Measurements from ENCODE around the gene ATP11B.

- TF ChIP-seq, protein P1, sequence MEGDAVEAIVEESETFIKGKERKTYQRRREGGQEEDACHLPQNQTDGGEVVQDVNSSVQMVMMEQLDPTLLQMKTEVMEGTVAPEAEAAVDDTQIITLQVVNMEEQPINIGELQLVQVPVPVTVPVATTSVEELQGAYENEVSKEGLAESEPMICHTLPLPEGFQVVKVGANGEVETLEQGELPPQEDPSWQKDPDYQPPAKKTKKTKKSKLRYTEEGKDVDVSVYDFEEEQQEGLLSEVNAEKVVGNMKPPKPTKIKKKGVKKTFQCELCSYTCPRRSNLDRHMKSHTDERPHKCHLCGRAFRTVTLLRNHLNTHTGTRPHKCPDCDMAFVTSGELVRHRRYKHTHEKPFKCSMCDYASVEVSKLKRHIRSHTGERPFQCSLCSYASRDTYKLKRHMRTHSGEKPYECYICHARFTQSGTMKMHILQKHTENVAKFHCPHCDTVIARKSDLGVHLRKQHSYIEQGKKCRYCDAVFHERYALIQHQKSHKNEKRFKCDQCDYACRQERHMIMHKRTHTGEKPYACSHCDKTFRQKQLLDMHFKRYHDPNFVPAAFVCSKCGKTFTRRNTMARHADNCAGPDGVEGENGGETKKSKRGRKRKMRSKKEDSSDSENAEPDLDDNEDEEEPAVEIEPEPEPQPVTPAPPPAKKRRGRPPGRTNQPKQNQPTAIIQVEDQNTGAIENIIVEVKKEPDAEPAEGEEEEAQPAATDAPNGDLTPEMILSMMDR (conservative IDR thresholded peaks at IDR 0.05; ENCODE audit: low read depth in 2 of 2): no peak
- no peak for TF ChIP-seq CREB1 (CRISPR knock-in tag; IDR thresholded peaks at IDR 0.05; ENCODE audit: low read depth)
- no peak for TF ChIP-seq REST (IDR thresholded peaks at IDR 0.05; ENCODE audit: unreplicated experiment)
- no peak for TF ChIP-seq EZH2 (IDR thresholded peaks at IDR 0.05; ENCODE audit: low read depth, unreplicated experiment)
- TF ChIP-seq POLR2AphosphoS5 (IDR thresholded peaks at IDR 0.05; ENCODE audit: low read depth): no peak
- no peak for TF ChIP-seq ZNF114 (CRISPR knock-in tag; IDR thresholded peaks at IDR 0.05)
- no peak for TF ChIP-seq EZH2phosphoT487 (IDR thresholded peaks at IDR 0.05; ENCODE audit: unreplicated experiment)
- TF ChIP-seq ETS1 (IDR thresholded peaks at IDR 0.05): no peak
- TF ChIP-seq NANOG (IDR thresholded peaks at IDR 0.05; ENCODE audit: borderline replicate concordance): no peak
Observed at GRCh38 chr3:182914341-182914740, 121.0 kb downstream of the ATP11B start.
